Progenitor cell of endocrine pancreas (in vitro differentiated cells): ENCODE data around the gene ABR. TPM values are rescaled to one million over a fixed set of nuclear protein-coding genes. Genes with fewer than 3 reads are reported as not detected.
"Not testable (repeated sequence)": the region's sequence is repeated elsewhere in the genome, so short reads cannot be mapped to it uniquely, and the experiment has no call there.

Experiments used
- DNase-seq: peaks from one replicate; pipeline ENCODE4 v3.0.0; 2021; ENCODE audit warnings: low spot score; ENCODE audit not compliant: unreplicated experiment
- H3K27ac Mint-ChIP-seq: 2 replicates; pipeline ENCODE4 v1.8.0; 2021; ENCODE audit warnings: mild to moderate bottlenecking, moderate library complexity, mixed read lengths
- H3K27me3 Mint-ChIP-seq: 2 replicates; pipeline ENCODE4 v1.8.0; 2021; ENCODE audit warnings: mixed read lengths
- H3K36me3 Mint-ChIP-seq: 2 replicates; pipeline ENCODE4 v1.8.0; 2022; ENCODE audit warnings: mixed read lengths; ENCODE audit not compliant: insufficient read depth
- H3K4me1 Mint-ChIP-seq: 2 replicates; pipeline ENCODE4 v1.8.0; 2021; ENCODE audit warnings: low read depth, mixed read lengths
- H3K4me3 Mint-ChIP-seq: 2 replicates; pipeline ENCODE4 v1.8.0; 2021; ENCODE audit warnings: low read depth, mild to moderate bottlenecking, moderate library complexity, mixed read lengths
- H3K9me3 Mint-ChIP-seq: 2 replicates; pipeline ENCODE4 v1.8.0; 2021; ENCODE audit warnings: low read depth, mixed read lengths
- CTCF ChIP-seq: fragments of 200-600 bp; sonication (generic); IDR thresholded peaks from one replicate; pipeline ENCODE4 v1.5.0; 2021; ENCODE audit warnings: antibody characterized with exemption, mild to moderate bottlenecking; ENCODE audit not compliant: unreplicated experiment
- total RNA-seq: library from RNA; stranded (reverse); gene quantifications from 2 replicates; pipeline ENCODE4 v1.2.1, GENCODE V29; 2021

Gene ABR
- total RNA-seq, 1 donor from 2014 or later: 61.0 TPM

GRCh38 chr17:1107777-1108477 is 71.9 kb downstream of the ABR start:
- TF ChIP-seq CTCF: no peak
- Mint-ChIP-seq H3K27me3 (no peaks in the 10 kb centered on the region), H3K9me3 (no peaks in the 10 kb centered on the region), H3K4me1 (peaks cover 22% of the 10 kb centered on the region), H3K4me3 (peak overlapping the region; percentile 58), H3K27ac (no peak overlapping the region), H3K36me3 (no peaks in the 10 kb centered on the region)
- DNase-seq: no peak

- Mint-ChIP-seq H3K27ac (no peak overlapping the region), H3K4me3 (peak overlapping the region; percentile 53)
- TF ChIP-seq CTCF: no peak
Observed at GRCh38 chr17:1107083-1107776, 72.6 kb downstream of the ABR start.

GRCh38 chr17:1104222-1104621 is 75.6 kb downstream of the ABR start:
- no peak overlapping the region for H3K4me3 Mint-ChIP-seq
- no peak overlapping the region for H3K27ac Mint-ChIP-seq
- H3K9me3 Mint-ChIP-seq: no peaks in the 10 kb centered on the region
- H3K27me3 Mint-ChIP-seq: no peaks in the 10 kb centered on the region
- H3K4me1 Mint-ChIP-seq: peaks cover 15% of the 10 kb centered on the region
- DNase-seq: no peak
- no peak for TF ChIP-seq CTCF
- peaks cover 4% of the 10 kb centered on the region for H3K36me3 Mint-ChIP-seq

More at GRCh38 chr17:1107083-1107776, 72.6 kb downstream of the ABR start:
- DNase-seq: no peak
- Mint-ChIP-seq H3K36me3 (no peaks in the 10 kb centered on the region), H3K27me3 (no peaks in the 10 kb centered on the region), H3K4me1 (peaks cover 22% of the 10 kb centered on the region), H3K9me3 (no peaks in the 10 kb centered on the region)

- no peak for TF ChIP-seq CTCF
- no peak overlapping the region for H3K27ac Mint-ChIP-seq
- DNase-seq: no peak
- H3K4me3 Mint-ChIP-seq: no peak overlapping the region
- peaks cover 10% of the 10 kb centered on the region for H3K4me1 Mint-ChIP-seq
- H3K36me3 Mint-ChIP-seq: peaks cover 12% of the 10 kb centered on the region
- no peaks in the 10 kb centered on the region for H3K9me3 Mint-ChIP-seq
- H3K27me3 Mint-ChIP-seq: no peaks in the 10 kb centered on the region
Observed at GRCh38 chr17:1100382-1100781, 79.4 kb downstream of the ABR start.

- H3K27ac Mint-ChIP-seq: no peak overlapping the region
- peaks cover 12% of the 10 kb centered on the region for H3K36me3 Mint-ChIP-seq
- H3K4me1 Mint-ChIP-seq: peaks cover 10% of the 10 kb centered on the region
- no peak overlapping the region for H3K4me3 Mint-ChIP-seq
- no peak for TF ChIP-seq CTCF
- no peaks in the 10 kb centered on the region for H3K27me3 Mint-ChIP-seq
- no peaks in the 10 kb centered on the region for H3K9me3 Mint-ChIP-seq
- no peak for DNase-seq
Observed at GRCh38 chr17:1099242-1099641, 80.5 kb downstream of the ABR start.

- H3K27me3 Mint-ChIP-seq, H3K4me1 Mint-ChIP-seq, H3K4me3 Mint-ChIP-seq, DNase-seq, H3K27ac Mint-ChIP-seq, H3K9me3 Mint-ChIP-seq: not testable (repeated sequence)
- peaks cover 15% of the 10 kb centered on the region for H3K36me3 Mint-ChIP-seq
Observed at GRCh38 chr17:1097972-1098744, 81.6 kb downstream of the ABR start.
